ENCODE measurements around the gene ZNF524. TPM values are rescaled to one million over a fixed set of nuclear protein-coding genes. Genes with fewer than 3 reads are reported as not detected.
"Not testable (repeated sequence)": the region's sequence is repeated elsewhere in the genome, so short reads cannot be mapped to it uniquely, and the experiment has no call there.

Gene ZNF524
- total and polyA plus RNA-seq, 5 donors from 2014 or later, result 13.7 to 53.7 (median 42.7) TPM

DNA sequence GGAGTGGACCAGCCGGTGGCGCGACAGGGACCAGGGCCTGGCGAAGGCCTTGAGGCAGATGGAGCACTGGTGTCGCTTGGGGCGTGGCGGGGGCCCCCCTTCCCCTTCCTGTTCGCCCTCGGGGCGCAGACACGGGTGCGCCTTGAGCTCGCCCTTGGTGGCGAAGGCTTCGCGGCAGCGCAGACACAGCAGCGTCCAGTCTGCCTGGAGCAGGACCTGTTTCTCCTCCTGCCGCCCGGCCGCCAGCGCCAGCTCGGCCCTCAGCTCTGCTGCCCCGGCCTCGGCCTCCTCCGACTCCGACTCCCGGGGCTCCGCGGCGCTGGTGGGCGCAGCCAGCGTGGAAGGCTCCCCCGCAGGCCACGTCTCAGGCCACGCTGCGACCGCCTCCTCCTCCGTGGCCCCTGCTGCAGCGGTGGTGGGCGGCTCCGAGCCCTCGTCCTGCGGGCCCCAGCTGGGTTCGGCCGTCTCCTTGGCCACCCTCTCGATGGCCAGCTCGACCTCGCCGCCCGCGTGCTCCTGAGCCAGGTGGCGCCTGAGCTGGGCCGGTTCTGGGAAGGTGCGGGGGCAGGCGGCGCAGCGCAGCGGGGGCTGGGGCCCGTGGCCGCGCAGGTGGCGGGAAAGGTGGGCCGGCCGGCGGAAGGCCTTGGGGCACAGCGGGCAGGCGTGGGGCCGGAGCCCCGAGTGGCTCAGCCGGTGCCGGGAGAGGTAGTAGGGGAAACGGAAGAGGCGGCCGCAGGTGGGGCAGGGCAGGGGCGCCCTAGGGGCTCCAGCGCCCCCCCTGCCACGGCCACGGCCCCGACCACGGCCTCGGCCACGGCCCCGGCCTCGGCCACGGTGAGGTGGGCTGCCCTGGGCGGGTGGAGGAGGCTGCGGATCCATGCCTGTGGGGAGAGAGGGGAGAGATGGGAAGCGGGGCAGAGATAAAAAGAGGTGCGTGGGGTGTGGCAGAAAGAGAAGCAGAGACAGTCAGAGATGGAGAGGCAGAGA is 21.0 kb upstream of the ZNF524 start:
- Histone ChIP-seq H3K36me3 (ENCODE audit: control insufficient read depth, insufficient read depth, low read length) (no peaks in the 10 kb centered on the region), H3K4me3 (ENCODE audit: low read depth, low read length) (peak overlapping the region; percentile 54), H3K27ac (ENCODE audit: insufficient read depth, low read length, poor library complexity, severe bottlenecking) (no peak overlapping the region), H3K9me3 (ENCODE audit: control insufficient read depth in 2 of 2, low read length in 2 of 2) (no peaks in the 10 kb centered on the region), H3K27me3 (ENCODE audit: control insufficient read depth, insufficient read depth, low read length) (no peaks in the 10 kb centered on the region), H3K4me1 (ENCODE audit: control insufficient read depth, insufficient read depth, low read length, poor library complexity, severe bottlenecking) (peaks cover 13% of the 10 kb centered on the region)
- no peak for ATAC-seq (ENCODE audit: low read depth in 2 of 2)
- Mint-ChIP-seq H3K36me3 (peaks cover 13% of the 10 kb centered on the region), H3K27me3 (peaks cover 5% of the 10 kb centered on the region), H3K27ac (peak overlapping the region in 2 of 3 donors; percentile 94 to 96), H3K9me3 (peaks cover 0 to 3% (median 0%) of the 10 kb centered on the region in 7 donors), H3K4me3 (peak overlapping the region; percentile 88 to 94 (median 92)), H3K4me1 (peaks cover 11 to 25% (median 18%) of the 10 kb centered on the region in 4 donors)
- DNase-seq, result no peak

DNA sequence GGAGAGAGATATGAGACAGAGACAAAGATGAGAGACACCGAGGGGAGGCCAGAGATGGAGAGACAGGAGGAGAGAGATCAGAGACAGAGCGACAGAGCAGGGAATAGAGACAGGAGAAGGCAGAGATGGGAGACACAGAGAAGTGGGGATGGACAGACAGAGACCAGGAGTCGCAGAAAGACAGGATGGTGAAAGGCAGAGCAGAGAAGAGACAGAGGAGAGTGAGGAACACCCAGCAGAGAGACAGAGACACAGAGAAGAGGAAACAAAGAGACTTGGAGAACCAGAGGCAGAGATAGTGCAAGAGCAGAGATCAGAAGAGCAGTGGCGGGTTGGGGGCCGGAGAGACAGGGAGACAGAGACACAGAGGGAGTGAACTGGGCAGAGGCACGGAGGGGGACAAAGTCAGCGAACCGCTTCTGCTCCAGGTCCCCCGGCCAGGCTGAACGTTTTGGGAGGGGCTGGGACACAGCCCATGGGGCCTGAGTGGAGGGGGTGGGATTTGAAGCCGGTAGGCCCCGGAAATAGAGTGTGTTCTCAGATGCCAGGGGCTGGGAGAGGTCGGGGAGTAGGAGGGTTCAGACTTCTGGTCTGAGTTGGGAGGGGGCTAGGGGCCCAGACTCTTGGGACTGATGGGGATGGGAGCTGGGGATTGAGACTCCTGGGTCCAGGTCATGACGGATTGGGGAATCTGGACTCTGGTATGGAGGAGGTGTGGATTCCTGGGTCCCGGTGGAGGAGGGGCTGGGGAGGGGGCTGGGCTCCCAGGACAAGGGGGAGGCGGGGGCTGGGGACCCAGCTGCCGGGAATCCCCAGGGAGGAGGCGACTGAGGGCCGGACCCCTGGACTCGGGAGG is 20.1 kb upstream of the ZNF524 start:
- Mint-ChIP-seq H3K4me3 (peak overlapping the region; percentile 88 to 94 (median 92)), H3K9me3 (peaks cover 0 to 3% (median 0%) of the 10 kb centered on the region in 7 donors), H3K27me3 (peaks cover 10% of the 10 kb centered on the region), H3K27ac (peak overlapping the region; percentile 58 to 96 (median 94)), H3K4me1 (peaks cover 11 to 25% (median 18%) of the 10 kb centered on the region in 4 donors), H3K36me3 (peaks cover 13% of the 10 kb centered on the region)
- H3K4me3 ChIP-seq (ENCODE audit: low read depth, low read length), result peak overlapping the region; percentile 54
- peak overlapping the region; percentile 77 for H3K27ac ChIP-seq (ENCODE audit: insufficient read depth, low read length, poor library complexity, severe bottlenecking)
- H3K27me3 ChIP-seq (ENCODE audit: control insufficient read depth, insufficient read depth, low read length), result no peaks in the 10 kb centered on the region
- no peaks in the 10 kb centered on the region for H3K36me3 ChIP-seq (ENCODE audit: control insufficient read depth, insufficient read depth, low read length)
- ATAC-seq (ENCODE audit: low read depth in 2 of 2) (peak in 1 of 2 donors; percentile 29), DNase-seq (peak in 1 of 3 donors; percentile 18)
- H3K9me3 ChIP-seq (ENCODE audit: control insufficient read depth in 2 of 2, low read length in 2 of 2), result no peaks in the 10 kb centered on the region
- H3K4me1 ChIP-seq (ENCODE audit: control insufficient read depth, insufficient read depth, low read length, poor library complexity, severe bottlenecking), result peaks cover 13% of the 10 kb centered on the region

DNA sequence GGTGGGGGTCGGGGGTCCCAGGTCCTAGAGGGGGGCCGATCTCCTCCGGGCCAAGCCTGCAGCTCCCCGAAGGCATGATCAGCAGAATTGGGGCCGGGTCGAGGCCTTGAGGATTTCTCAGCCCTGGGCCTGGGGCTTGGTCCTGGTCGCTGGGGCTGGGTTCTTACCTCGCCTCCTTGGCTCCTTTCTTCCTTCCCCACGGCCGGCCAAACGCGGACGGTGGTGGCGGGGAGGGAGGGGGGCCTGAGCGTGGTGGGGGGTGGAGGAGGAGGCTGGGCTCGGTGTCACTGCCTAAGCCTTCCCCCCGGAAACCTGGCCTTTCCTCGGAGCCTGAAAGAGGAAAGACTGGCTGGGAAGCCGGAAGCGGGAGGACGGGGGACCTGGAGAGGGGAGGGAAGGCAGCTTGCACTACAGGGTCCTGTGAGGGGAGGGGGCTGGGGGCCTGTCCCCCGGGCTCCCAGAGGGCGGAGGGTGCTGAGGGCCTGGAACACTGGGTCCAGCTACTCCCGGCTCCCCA is 19.4 kb upstream of the ZNF524 start, which contains the start of gene ZNF579:
ZNF579 (minus strand) TSS at position 221 of the 517 bp plus-strand sequence. CDS start 1,209 bp downstream, outside the sequence.
- Mint-ChIP-seq H3K4me3 (peak within 1 kb of the TSS; percentile 88 to 94 (median 92)), H3K27ac (peak within 1 kb of the TSS; percentile 58 to 96 (median 94)), H3K4me1 (peaks cover 16 to 30% (median 20%) of the 10 kb centered on the region in 4 donors), H3K9me3 (peaks cover 0 to 3% (median 0%) of the 10 kb centered on the region in 7 donors), H3K36me3 (peaks cover 13% of the 10 kb centered on the region), H3K27me3 (peaks cover 14% of the 10 kb centered on the region)
- H3K4me1 ChIP-seq (ENCODE audit: control insufficient read depth, insufficient read depth, low read length, poor library complexity, severe bottlenecking), result peaks cover 14% of the 10 kb centered on the region
- no peaks in the 10 kb centered on the region for H3K27me3 ChIP-seq (ENCODE audit: control insufficient read depth, insufficient read depth, low read length)
- ATAC-seq (ENCODE audit: low read depth in 2 of 2), result peak; percentile 46 to 65
- DNase-seq, result peak; percentile 48 to 82 (median 66)
- H3K4me3 ChIP-seq (ENCODE audit: low read depth, low read length), result peak within 1 kb of the TSS; percentile 75
- no peaks in the 10 kb centered on the region for H3K36me3 ChIP-seq (ENCODE audit: control insufficient read depth, insufficient read depth, low read length)
- H3K27ac ChIP-seq (ENCODE audit: insufficient read depth, low read length, poor library complexity, severe bottlenecking), result peak within 1 kb of the TSS; percentile 77
- no peaks in the 10 kb centered on the region for H3K9me3 ChIP-seq (ENCODE audit: control insufficient read depth in 2 of 2, low read length in 2 of 2)

DNA sequence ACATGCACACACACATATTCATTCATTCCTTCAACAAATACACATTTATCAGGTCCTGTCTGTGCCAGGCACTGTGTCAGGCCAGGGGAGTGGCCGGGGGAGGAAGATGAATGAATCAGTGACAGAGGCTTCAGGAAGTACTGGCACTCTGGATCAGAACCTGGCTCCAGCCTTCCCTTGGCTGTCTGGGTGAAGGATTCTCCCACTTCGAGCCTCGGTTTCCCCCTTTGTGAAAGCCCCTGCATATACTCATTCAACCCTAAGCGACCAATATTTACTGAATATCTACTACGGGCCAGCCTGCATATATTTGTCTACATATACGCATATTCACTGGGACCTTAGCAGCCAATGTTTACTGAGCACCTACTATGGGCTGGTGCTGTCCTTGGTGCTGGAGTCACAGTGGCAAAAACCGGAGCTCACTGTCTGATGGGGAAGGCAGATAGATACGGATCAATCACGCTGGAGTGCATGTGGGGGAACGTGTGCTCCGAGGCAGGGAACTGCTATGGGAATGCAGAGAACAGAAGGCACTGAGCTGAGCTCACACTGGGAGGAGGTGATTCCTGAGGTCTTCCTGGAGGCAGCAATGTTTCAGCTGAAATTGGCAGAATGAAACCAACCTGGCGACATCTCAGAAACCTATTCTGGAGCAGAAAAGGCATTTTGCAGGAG is 18.8 kb upstream of the ZNF524 start:
- no peaks in the 10 kb centered on the region for H3K36me3 ChIP-seq (ENCODE audit: control insufficient read depth, insufficient read depth, low read length)
- ATAC-seq (ENCODE audit: low read depth in 2 of 2) (no peak), DNase-seq (peak in 1 of 3 donors; percentile 27)
- H3K4me3 ChIP-seq (ENCODE audit: low read depth, low read length), result peak overlapping the region; percentile 75
- H3K4me1 ChIP-seq (ENCODE audit: control insufficient read depth, insufficient read depth, low read length, poor library complexity, severe bottlenecking), result peaks cover 20% of the 10 kb centered on the region
- H3K36me3 Mint-ChIP-seq, result peaks cover 13% of the 10 kb centered on the region
- H3K27me3 Mint-ChIP-seq, result peaks cover 14% of the 10 kb centered on the region
- no peaks in the 10 kb centered on the region for H3K9me3 ChIP-seq (ENCODE audit: control insufficient read depth in 2 of 2, low read length in 2 of 2)
- H3K27ac ChIP-seq (ENCODE audit: insufficient read depth, low read length, poor library complexity, severe bottlenecking), result peak overlapping the region; percentile 77
- H3K27me3 ChIP-seq (ENCODE audit: control insufficient read depth, insufficient read depth, low read length), result no peaks in the 10 kb centered on the region
- H3K27ac Mint-ChIP-seq, result peak overlapping the region; percentile 14 to 80 (median 26)
- peak overlapping the region; percentile 85 to 94 (median 92) for H3K4me3 Mint-ChIP-seq
- H3K4me1 Mint-ChIP-seq, result peaks cover 16 to 35% (median 20%) of the 10 kb centered on the region in 4 donors
- peaks cover 0 to 2% (median 0%) of the 10 kb centered on the region in 7 donors for H3K9me3 Mint-ChIP-seq

DNA sequence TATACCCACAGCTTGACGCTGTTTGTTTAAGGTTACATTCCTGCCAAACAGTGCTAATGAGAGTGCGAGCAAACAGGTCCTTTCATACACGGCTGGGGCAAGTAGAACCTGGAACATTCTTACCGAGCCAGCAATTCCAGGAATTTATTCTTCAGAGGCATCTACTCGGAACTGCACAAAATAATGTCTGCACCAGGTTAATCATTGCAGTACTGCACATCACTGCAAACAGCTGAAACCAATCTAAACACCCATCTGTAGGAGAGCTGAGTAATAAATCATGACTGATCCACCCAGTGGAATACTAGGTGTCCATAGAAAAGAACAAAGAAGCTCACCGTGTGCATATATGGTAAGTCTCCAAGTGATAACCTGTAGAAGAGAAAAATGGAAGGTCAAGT is 18.3 kb upstream of the ZNF524 start:
- peaks cover 0 to 1% (median 0%) of the 10 kb centered on the region in 7 donors for H3K9me3 Mint-ChIP-seq
- Histone ChIP-seq H3K36me3 (ENCODE audit: control insufficient read depth, insufficient read depth, low read length) (no peaks in the 10 kb centered on the region), H3K9me3 (ENCODE audit: control insufficient read depth in 2 of 2, low read length in 2 of 2) (no peaks in the 10 kb centered on the region), H3K4me3 (ENCODE audit: low read depth, low read length) (peak overlapping the region; percentile 75), H3K4me1 (ENCODE audit: control insufficient read depth, insufficient read depth, low read length, poor library complexity, severe bottlenecking) (peaks cover 25% of the 10 kb centered on the region), H3K27me3 (ENCODE audit: control insufficient read depth, insufficient read depth, low read length) (no peaks in the 10 kb centered on the region), H3K27ac (ENCODE audit: insufficient read depth, low read length, poor library complexity, severe bottlenecking) (no peak overlapping the region)
- peak overlapping the region; percentile 56 to 91 (median 72) for H3K4me3 Mint-ChIP-seq
- ATAC-seq (ENCODE audit: low read depth in 2 of 2), result no peak
- no peak for DNase-seq
- peak overlapping the region in 1 of 3 donors; percentile 26 for H3K27ac Mint-ChIP-seq
- peaks cover 11% of the 10 kb centered on the region for H3K36me3 Mint-ChIP-seq
- H3K4me1 Mint-ChIP-seq, result peaks cover 16 to 40% (median 20%) of the 10 kb centered on the region in 4 donors
- H3K27me3 Mint-ChIP-seq, result peaks cover 17% of the 10 kb centered on the region

DNA sequence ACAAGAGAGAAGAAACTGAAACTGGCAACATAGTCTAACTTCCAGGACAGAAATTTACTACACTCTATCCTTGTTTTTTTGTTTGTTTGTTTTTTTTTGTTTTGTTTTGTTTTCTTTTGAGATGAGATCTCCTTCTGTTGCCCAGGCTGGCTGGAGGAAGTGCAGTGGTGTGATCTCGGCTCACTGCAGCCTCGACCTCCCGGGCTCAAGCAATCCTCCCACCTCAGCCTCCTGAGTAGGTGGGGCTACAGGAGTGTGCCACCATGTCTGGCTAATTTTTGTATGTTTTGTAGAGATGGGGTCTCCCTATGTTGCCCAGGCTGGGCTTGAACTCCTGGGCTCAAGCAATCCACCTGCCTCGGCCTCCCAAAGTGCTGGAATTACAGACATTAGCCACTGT is 17.8 kb upstream of the ZNF524 start:
- Mint-ChIP-seq H3K4me1 (peaks cover 16 to 45% (median 23%) of the 10 kb centered on the region in 4 donors), H3K4me3 (peak overlapping the region in 3 of 4 donors; percentile 56 to 91 (median 85)), H3K27ac (peak overlapping the region in 1 of 3 donors; percentile 26), H3K27me3 (peaks cover 17% of the 10 kb centered on the region)
- H3K27ac ChIP-seq (ENCODE audit: insufficient read depth, low read length, poor library complexity, severe bottlenecking); ATAC-seq (ENCODE audit: low read depth in 2 of 2); H3K9me3 Mint-ChIP-seq; H3K36me3 ChIP-seq (ENCODE audit: control insufficient read depth, insufficient read depth, low read length); H3K9me3 ChIP-seq (ENCODE audit: control insufficient read depth in 2 of 2, low read length in 2 of 2); H3K27me3 ChIP-seq (ENCODE audit: control insufficient read depth, insufficient read depth, low read length); DNase-seq; H3K36me3 Mint-ChIP-seq: not testable (repeated sequence)
- H3K4me3 ChIP-seq (ENCODE audit: low read depth, low read length), result peak overlapping the region; percentile 75
- H3K4me1 ChIP-seq (ENCODE audit: control insufficient read depth, insufficient read depth, low read length, poor library complexity, severe bottlenecking), result peaks cover 30% of the 10 kb centered on the region

Measured in CD4-positive, CD25-positive, alpha-beta regulatory T cell (primary cell).